Ovary (tissue), 9 donors: ENCODE data around the gene DIS3L2. TPM values are rescaled to one million over a fixed set of nuclear protein-coding genes. Genes with fewer than 3 reads are reported as not detected.

ENCODE experiments used
- DNase-seq, 5 donors: peaks; one replicate each; pipeline ENCODE4 v3.0.0-alpha.2; 2019 to 2020
- H3K27ac ChIP-seq, 2 donors: fragments of 200-600 bp; one replicate each; pipeline versions ENCODE4 v1.5.1 to v1.8.0; 2019 to 2022
- H3K27me3 ChIP-seq: fragments of 200-600 bp; one replicate; pipeline ENCODE4 v1.8.0; 2022
- H3K36me3 ChIP-seq: fragments of 200-600 bp; sonication (generic); one replicate; pipeline ENCODE4 v1.5.1; 2019
- H3K4me1 ChIP-seq: one replicate; pipeline ENCODE4 v1.8.1; 2013; ENCODE audit warnings: mild to moderate bottlenecking, moderate library complexity; ENCODE audit not compliant: insufficient read depth
- H3K4me3 ChIP-seq: fragments of 200-600 bp; sonication (generic); one replicate; pipeline ENCODE4 v1.5.1; 2017
- H3K9me3 ChIP-seq, 2 donors: fragments of 200-600 bp in 1 of 2; sonication (generic) in 1 of 2; one replicate each; pipeline versions ENCODE4 v1.5.1 to v1.8.1; 2013 to 2019; ENCODE audit warnings: mild to moderate bottlenecking in 1 of 2, moderate library complexity in 1 of 2
- EP300 ChIP-seq: sonication (generic); formaldehyde crosslinking; IDR thresholded peaks from one replicate; pipeline ENCODE4 v1.6.1; 2017; ENCODE audit warnings: antibody characterized with exemption
- POLR2A ChIP-seq: fragments of 450-650 bp; IDR thresholded peaks from one replicate; pipeline ENCODE4 v1.6.1; 2017; ENCODE audit warnings: antibody characterized with exemption, mild to moderate bottlenecking, moderate library complexity
- WGBS, 3 donors: extraction: QIAGEN DNeasy Blood & Tissue Kit in 1 of 3; methylation state at CpG; one replicate each; pipeline versions ENCODE4 v1.1.5 to v1.1.7; 2013 to 2017; 5-methylcytosine and 5-hydroxymethylcytosine counted together
- intact Hi-C, 4 donors: fragments of 100-400 bp; cut with DNase I; formaldehyde crosslinking; loops; one replicate each; pipeline versions ENCODE4 v1.11.0 to v1.15.1; 2022 to 2023
- polyA plus RNA-seq, 2 donors: library from polyadenylated mRNA; stranded (reverse); fragments of 200-250 nt in 1 of 2; fragments of 350-450 nt in 1 of 2; fragmentation: Illumina TruSeq in 1 of 2; extraction: RNeasy Lipid Tissue Mini Kit (QIAGEN cat#74804) in 1 of 2; gene quantifications; one replicate each; pipeline ENCODE4 v1.2.3, GENCODE V29; 2013 to 2014
- total RNA-seq, 7 donors: library from RNA; depleted of rRNA in 2 of 7; stranded (reverse); fragments of >200 nt in 2 of 7; fragmentation: NEBNext Ultra II Directional in 3 of 7; extraction: Animal tissue kit (Norgen Biotek cat#: 25700) in 3 of 7; gene quantifications; one replicate each; pipeline versions ENCODE4 v1.1.0 to v1.2.4, GENCODE V29; 2016 to 2023
- TF ChIP-seq, protein P1 (sequence below), 3 donors: fragments of 450-650 bp in 2 of 3; fragments of 200-600 bp in 1 of 3; IDR thresholded peaks; one replicate each; pipeline versions ENCODE4 v1.5.1 to v1.8.0; 2016 to 2022; ENCODE audit warnings: antibody characterized with exemption in 3 of 3, mild to moderate bottlenecking in 1 of 3
- donor health status: DM: no; HTN: no; CAD: no; lungs with moderate emphysema.
- donor health status: DM: no; HTN: no; CAD: no.
- donor health status: Bipolar disorder and iron deficiency.
- donor health status: DM: yes; HTN: yes; CAD: no.
- donor health status: DM: no; HTN: no; CAD: no.
- donor health status: DM: yes; HTN: yes; CAD: no.

The DIS3L2 gene
- total and polyA plus RNA-seq, 9 donors: 18.2 to 52.0 (median 32.8) TPM

DNA sequence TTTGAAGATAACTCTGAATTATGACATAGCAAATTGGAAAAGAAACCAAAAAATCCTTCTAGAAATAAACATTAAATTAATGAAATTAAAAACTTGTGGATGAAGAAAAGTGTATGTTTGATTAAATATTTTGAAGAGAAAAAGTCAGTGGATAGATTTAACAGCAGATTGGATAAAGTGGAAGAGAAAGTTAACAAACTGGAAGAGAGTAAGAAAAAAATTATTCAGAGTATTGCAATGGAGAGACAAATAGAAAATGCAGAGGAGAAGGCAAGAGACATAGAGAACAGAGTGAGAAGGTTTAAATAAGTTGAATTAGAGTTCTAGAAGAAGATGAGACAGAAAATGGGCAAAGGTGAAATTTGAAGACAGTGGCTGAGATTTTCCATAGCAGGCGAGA is 162.8 kb downstream of the DIS3L2 start:
- H3K4me3 ChIP-seq: no peak overlapping the region
- no peak overlapping the region for H3K27ac ChIP-seq
- no peaks in the 10 kb centered on the region for H3K9me3 ChIP-seq
- no peak for DNase-seq
- WGBS, 3 donors: 92 to 100% (median 98%) methylated on average over 1 of the region's 1 CpG
- H3K27me3 ChIP-seq: no peaks in the 10 kb centered on the region
- peaks cover 6% of the 10 kb centered on the region for H3K4me1 ChIP-seq
- intact Hi-C loops: no loop called here
- TF ChIP-seq POLR2A (no peak), EP300 (no peak)
- TF ChIP-seq, protein P1, sequence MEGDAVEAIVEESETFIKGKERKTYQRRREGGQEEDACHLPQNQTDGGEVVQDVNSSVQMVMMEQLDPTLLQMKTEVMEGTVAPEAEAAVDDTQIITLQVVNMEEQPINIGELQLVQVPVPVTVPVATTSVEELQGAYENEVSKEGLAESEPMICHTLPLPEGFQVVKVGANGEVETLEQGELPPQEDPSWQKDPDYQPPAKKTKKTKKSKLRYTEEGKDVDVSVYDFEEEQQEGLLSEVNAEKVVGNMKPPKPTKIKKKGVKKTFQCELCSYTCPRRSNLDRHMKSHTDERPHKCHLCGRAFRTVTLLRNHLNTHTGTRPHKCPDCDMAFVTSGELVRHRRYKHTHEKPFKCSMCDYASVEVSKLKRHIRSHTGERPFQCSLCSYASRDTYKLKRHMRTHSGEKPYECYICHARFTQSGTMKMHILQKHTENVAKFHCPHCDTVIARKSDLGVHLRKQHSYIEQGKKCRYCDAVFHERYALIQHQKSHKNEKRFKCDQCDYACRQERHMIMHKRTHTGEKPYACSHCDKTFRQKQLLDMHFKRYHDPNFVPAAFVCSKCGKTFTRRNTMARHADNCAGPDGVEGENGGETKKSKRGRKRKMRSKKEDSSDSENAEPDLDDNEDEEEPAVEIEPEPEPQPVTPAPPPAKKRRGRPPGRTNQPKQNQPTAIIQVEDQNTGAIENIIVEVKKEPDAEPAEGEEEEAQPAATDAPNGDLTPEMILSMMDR (IDR thresholded peaks at IDR 0.05): no peak
- no peaks in the 10 kb centered on the region for H3K36me3 ChIP-seq

DNA sequence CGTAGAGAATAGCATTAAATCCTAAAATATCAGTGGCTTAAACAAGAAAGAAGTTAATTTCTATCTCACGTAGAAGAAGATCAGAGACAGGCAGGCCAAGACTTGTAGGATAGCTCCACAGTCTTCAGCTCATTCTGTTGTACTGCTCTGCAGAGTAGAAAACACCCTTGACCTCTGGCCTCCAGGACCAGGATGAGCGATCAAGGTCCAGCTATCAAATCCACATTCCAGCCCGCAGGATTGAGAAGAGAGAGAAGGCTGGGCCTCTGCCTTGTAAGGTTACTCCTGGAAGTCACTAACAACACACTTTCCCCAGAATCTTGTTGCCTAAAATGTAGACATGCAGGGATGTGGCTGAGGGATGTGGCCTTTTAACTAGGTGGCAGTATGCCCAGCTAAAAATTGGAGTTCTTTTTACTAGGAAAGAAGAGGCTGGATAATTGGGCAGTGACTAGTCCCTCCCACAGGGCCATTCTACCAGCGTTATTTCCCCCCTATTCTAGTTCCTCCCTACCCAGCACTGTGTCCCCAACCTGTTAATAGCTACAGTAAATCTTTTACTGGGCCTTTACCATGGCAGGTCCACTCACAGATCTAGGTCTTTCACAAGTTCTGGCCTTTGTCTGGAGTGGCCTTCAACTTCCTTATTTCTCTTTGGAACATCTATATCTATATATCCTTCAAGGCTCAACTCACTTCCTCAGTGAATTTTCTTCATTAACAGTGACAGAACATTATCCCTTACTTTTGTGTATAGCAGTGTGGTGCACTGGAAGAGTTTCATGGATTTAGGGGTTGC is 165.0 kb downstream of the DIS3L2 start:
- 52 to 64% (median 55%) methylated on average over 5 of the region's 5 CpGs for WGBS, 3 donors
- H3K36me3 ChIP-seq: no peaks in the 10 kb centered on the region
- H3K4me3 ChIP-seq: no peak overlapping the region

GRCh38 chr2:232129483-232129882 is 168.0 kb downstream of the DIS3L2 start:
- H3K4me3 ChIP-seq: no peak overlapping the region
- intact Hi-C loops: no loop called here
- no peaks in the 10 kb centered on the region for H3K27me3 ChIP-seq
- H3K36me3 ChIP-seq: no peaks in the 10 kb centered on the region
- no peak overlapping the region for H3K27ac ChIP-seq
- H3K4me1 ChIP-seq: peaks cover 10% of the 10 kb centered on the region
- no peaks in the 10 kb centered on the region for H3K9me3 ChIP-seq
- WGBS, 3 donors: 1 to 22% (median 9%) methylated on average over 4 of the region's 4 CpGs
- DNase-seq: no peak
- no peak for TF ChIP-seq EP300
- TF ChIP-seq POLR2A: no peak
- TF ChIP-seq, protein P1 (IDR thresholded peaks at IDR 0.05): no peak

More for the DNA sequence above, 165.0 kb downstream of the DIS3L2 start:
- TF ChIP-seq EP300: no peak
- TF ChIP-seq, protein P1 (IDR thresholded peaks at IDR 0.05): no peak
- TF ChIP-seq POLR2A: no peak
- peak in 1 of 5 donors; percentile 23 for DNase-seq
- Histone ChIP-seq H3K27ac (peak overlapping the region in 1 of 2 donors; percentile 36), H3K9me3 (no peaks in the 10 kb centered on the region), H3K27me3 (no peaks in the 10 kb centered on the region), H3K4me1 (peaks cover 10% of the 10 kb centered on the region)
- intact Hi-C loops: no loop called here

DNA sequence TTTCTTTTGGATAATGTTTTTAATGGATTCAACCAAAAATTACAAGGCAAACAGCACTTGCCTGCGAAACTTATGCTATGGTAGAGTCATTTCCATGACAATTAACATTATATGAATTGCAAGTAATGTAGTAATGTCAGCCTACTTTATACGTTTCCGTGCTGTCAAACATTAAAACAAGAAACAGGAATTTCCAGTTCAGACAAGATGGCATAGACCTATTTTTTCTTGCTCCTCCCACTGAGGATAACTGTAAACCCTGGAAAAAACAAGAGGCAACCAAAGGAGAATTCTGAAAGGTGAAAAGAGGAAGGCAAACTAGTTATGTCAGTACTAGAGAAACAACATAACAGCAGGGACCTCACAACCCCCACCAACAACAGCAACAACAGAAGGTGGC is 170.7 kb downstream of the DIS3L2 start:
- TF ChIP-seq EP300 (no peak), POLR2A (no peak)
- TF ChIP-seq, protein P1 (IDR thresholded peaks at IDR 0.05): no peak
- no peaks in the 10 kb centered on the region for H3K36me3 ChIP-seq
- H3K27ac ChIP-seq: no peak overlapping the region
- H3K27me3 ChIP-seq: no peaks in the 10 kb centered on the region
- H3K4me3 ChIP-seq: no peak overlapping the region
- no peak for DNase-seq
- intact Hi-C loops: no loop called here
- peaks cover 5% of the 10 kb centered on the region for H3K4me1 ChIP-seq
- 80 to 95% (median 95%) methylated on average over 3 of the region's 3 CpGs for WGBS, 3 donors
- no peaks in the 10 kb centered on the region for H3K9me3 ChIP-seq
